Breast epithelium (tissue), 4 donors: ENCODE data around the gene FNIP1. TPM values are rescaled to one million over a fixed set of nuclear protein-coding genes. Genes with fewer than 3 reads are reported as not detected.

Experiments
- DNase-seq, 2 donors: peaks; one replicate each; pipeline ENCODE4 v3.0.0-alpha.2; 2019; ENCODE audit warnings: low spot score in 2 of 2
- H3K27ac ChIP-seq, 2 donors: fragments of 200-600 bp; sonication (generic) in 1 of 2; one replicate each; pipeline ENCODE4 v1.5.1; 2016 to 2019; ENCODE audit warnings: mild to moderate bottlenecking in 1 of 2
- H3K27me3 ChIP-seq, 2 donors: fragments of 200-600 bp; sonication (generic) in 1 of 2; one replicate each; pipeline versions ENCODE4 v1.5.1 to v1.6.0; 2017 to 2019; ENCODE audit warnings: control low read depth in 1 of 2, mild to moderate bottlenecking in 1 of 2
- H3K36me3 ChIP-seq: fragments of 200-600 bp; one replicate; pipeline ENCODE4 v1.5.1; 2019
- H3K4me1 ChIP-seq, 2 donors: fragments of 200-600 bp; sonication (generic); one replicate each; pipeline ENCODE4 v1.5.1; 2016 to 2019; ENCODE audit warnings: control low read depth in 1 of 2
- H3K4me3 ChIP-seq, 3 donors: fragments of 200-600 bp; sonication (generic); 1 replicate in 2 of 3; 2 replicates in 1 of 3; pipeline ENCODE4 v1.5.1; 2016 to 2019; ENCODE audit warnings: mild to moderate bottlenecking in 3 of 3, moderate library complexity in 2 of 3
- H3K9me3 ChIP-seq, 2 donors: fragments of 200-600 bp; sonication (generic) in 1 of 2; one replicate each; pipeline ENCODE4 v1.5.1; 2016 to 2019; ENCODE audit warnings: control low read depth in 1 of 2
- CTCF ChIP-seq, 3 donors: fragments of 450-650 bp; IDR thresholded peaks; one replicate each; pipeline ENCODE4 v1.5.1; 2016 to 2017; ENCODE audit warnings: antibody characterized with exemption in 3 of 3, mild to moderate bottlenecking in 3 of 3, moderate library complexity in 3 of 3
- POLR2A ChIP-seq: fragments of 450-650 bp; IDR thresholded peaks from one replicate; pipeline ENCODE4 v1.6.1; 2016; ENCODE audit warnings: antibody characterized with exemption, mild to moderate bottlenecking, moderate library complexity
- POLR2AphosphoS5 ChIP-seq, 3 donors: sonication (generic); formaldehyde crosslinking; IDR thresholded peaks; one replicate each; pipeline ENCODE4 v1.6.1; 2017; ENCODE audit warnings: antibody characterized with exemption in 3 of 3
- intact Hi-C: fragments of 100-400 bp; cut with DNase I; formaldehyde crosslinking; loops from one replicate; pipeline ENCODE4 v1.15.1; 2023; ENCODE audit warnings: low total_unique reads
- total RNA-seq, 3 donors: library from RNA; depleted of rRNA; stranded (reverse); fragments of >200 nt; gene quantifications; one replicate each; pipeline ENCODE4 v1.1.0, GENCODE V29; 2016

Gene FNIP1
- total RNA-seq, 3 donors from 2014 or later = 60.3 to 96.3 (median 70.9) TPM

DNA sequence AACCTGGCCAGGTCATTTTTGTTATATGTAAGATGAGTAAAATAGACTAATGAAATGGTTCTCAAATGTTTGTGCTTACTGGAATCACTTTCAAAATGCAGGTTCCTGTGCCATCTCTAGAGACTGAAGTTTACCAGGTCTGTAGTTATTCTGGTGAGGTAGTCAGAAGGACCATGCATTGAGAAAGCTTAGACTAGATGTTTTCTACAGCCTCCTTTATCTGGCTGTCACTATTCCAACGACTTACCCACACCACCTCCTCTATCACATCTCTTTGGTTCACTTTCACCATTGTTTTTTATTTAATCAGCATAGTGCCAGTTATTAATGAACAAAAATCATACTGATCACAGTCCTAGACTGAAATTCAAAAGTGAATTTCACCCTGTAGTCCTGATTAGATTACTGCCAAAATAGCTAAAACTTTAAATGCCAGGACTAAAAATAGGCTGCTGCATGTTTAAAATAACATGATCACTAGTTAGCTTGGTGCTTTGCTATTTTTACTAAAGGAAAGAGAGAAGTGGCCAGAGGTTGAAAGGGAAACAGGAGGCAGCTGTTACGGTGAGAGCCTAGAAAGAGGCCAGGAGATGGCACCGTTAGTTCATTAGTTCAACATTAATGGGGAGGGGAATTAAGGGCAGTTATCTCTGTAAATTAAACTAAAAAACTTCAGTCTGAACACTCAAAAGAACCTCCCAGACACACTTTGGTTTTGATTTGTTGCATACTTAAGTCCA lies 13.9 kb upstream of the FNIP1 start:
- H3K27ac ChIP-seq = no peak overlapping the region
- no peaks in the 10 kb centered on the region for H3K36me3 ChIP-seq
- no peak for TF ChIP-seq CTCF (IDR thresholded peaks at IDR 0.05)
- TF ChIP-seq POLR2A = no peak
- TF ChIP-seq POLR2AphosphoS5 (IDR thresholded peaks at IDR 0.05) = no peak
- no peaks in the 10 kb centered on the region for H3K4me1 ChIP-seq
- no peak overlapping the region for H3K4me3 ChIP-seq
- no peak for DNase-seq
- no peaks in the 10 kb centered on the region for H3K9me3 ChIP-seq
- intact Hi-C loops = no loop called here
- H3K27me3 ChIP-seq = no peaks in the 10 kb centered on the region

GRCh38 chr5:131795879-131796792 lies 681 bp downstream of the FNIP1 start:
- peak overlapping the region; percentile 70 to 98 (median 82) for H3K4me3 ChIP-seq
- DNase-seq = peak; percentile 68 to 80
- no peaks in the 10 kb centered on the region for H3K4me1 ChIP-seq
- no peaks in the 10 kb centered on the region for H3K9me3 ChIP-seq
- TF ChIP-seq POLR2AphosphoS5 (IDR thresholded peaks at IDR 0.05) (peak in 1 of 3 donors; percentile 46), CTCF (IDR thresholded peaks at IDR 0.05) (no peak)
- intact Hi-C loops = loop anchor here (10.0 kb wide), 1 partner anchor 161 kb away; the partner anchor contains the start of gene RAPGEF6
- H3K27me3 ChIP-seq = no peaks in the 10 kb centered on the region
- H3K36me3 ChIP-seq = no peaks in the 10 kb centered on the region
- H3K27ac ChIP-seq = peak overlapping the region; percentile 98 to 99

DNA sequence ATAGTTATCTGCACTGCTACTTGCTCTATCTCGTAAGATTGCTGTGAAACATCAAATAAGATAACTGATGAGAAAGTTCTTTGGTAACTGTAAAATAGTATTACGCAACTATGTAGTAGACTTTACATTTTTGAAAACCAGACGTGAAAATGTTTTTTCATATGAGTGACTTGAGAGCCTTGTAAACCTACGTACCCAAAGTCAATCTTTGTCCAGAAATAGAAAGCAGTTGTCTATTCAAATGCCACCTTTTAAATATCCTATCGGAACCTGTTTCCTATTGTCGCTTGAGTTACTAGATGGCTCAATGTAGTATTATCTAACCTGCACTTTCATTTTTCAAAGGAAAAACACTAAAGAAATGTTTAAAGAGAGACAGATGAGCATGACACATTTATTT lies 1.6 kb downstream of the FNIP1 start:
- Histone ChIP-seq H3K9me3 (no peaks in the 10 kb centered on the region), H3K27ac (no peak overlapping the region), H3K27me3 (no peaks in the 10 kb centered on the region), H3K4me3 (peak overlapping the region; percentile 70 to 98 (median 82)), H3K4me1 (no peaks in the 10 kb centered on the region), H3K36me3 (no peaks in the 10 kb centered on the region)
- no peak for DNase-seq
- intact Hi-C loops = loop anchor here (10.0 kb wide), 1 partner anchor 160 kb away; the partner anchor contains the start of gene RAPGEF6
- no peak for TF ChIP-seq POLR2AphosphoS5 (IDR thresholded peaks at IDR 0.05)
- TF ChIP-seq POLR2A = no peak
- TF ChIP-seq CTCF (IDR thresholded peaks at IDR 0.05) = no peak

- Histone ChIP-seq H3K27me3 (no peaks in the 10 kb centered on the region), H3K9me3 (no peaks in the 10 kb centered on the region), H3K4me1 (no peaks in the 10 kb centered on the region), H3K36me3 (no peaks in the 10 kb centered on the region), H3K27ac (no peak overlapping the region), H3K4me3 (peak overlapping the region in 1 of 3 donors; percentile 82)
- intact Hi-C loops = loop anchor here (10.0 kb wide), 1 partner anchor 160 kb away; the partner anchor contains the start of gene RAPGEF6
- no peak for DNase-seq
- no peak for TF ChIP-seq POLR2AphosphoS5 (IDR thresholded peaks at IDR 0.05)
- no peak for TF ChIP-seq CTCF (IDR thresholded peaks at IDR 0.05)
- TF ChIP-seq POLR2A = no peak
Observed at GRCh38 chr5:131794586-131794985, 2.2 kb downstream of the FNIP1 start.
